Epithelial cell of esophagus (primary cell): ENCODE measurements around the gene MYL3.
A peak's percentile ranks its signal among the peaks of the same experiment; 100 is the strongest.
"Not testable (repeated sequence)": the region's sequence is repeated elsewhere in the genome, so short reads cannot be mapped to it uniquely, and the experiment has no call there.

Experiments used
- DNase-seq: peaks from one replicate; pipeline ENCODE4 v3.0.0; 2010; ENCODE audit warnings: low read depth
- H3K4me3 ChIP-seq: 2 replicates; pipeline ENCODE4 v1.5.1; 2011; ENCODE audit warnings: mild to moderate bottlenecking, low read length, control low read depth
- TF ChIP-seq, protein P1 (sequence below): IDR thresholded peaks from 2 replicates; pipeline ENCODE4 v1.5.1; 2011; ENCODE audit warnings: low read depth, mild to moderate bottlenecking, low read length, control low read depth, inconsistent platforms; ENCODE audit not compliant: insufficient read depth; ENCODE audit errors: missing control alignments

The MYL3 gene

GRCh38 chr3:46824211-46824970 lies 38.9 kb downstream of the MYL3 start:
- DNase-seq: no peak
- H3K4me3 ChIP-seq: no peak overlapping the region
- TF ChIP-seq, protein P1, sequence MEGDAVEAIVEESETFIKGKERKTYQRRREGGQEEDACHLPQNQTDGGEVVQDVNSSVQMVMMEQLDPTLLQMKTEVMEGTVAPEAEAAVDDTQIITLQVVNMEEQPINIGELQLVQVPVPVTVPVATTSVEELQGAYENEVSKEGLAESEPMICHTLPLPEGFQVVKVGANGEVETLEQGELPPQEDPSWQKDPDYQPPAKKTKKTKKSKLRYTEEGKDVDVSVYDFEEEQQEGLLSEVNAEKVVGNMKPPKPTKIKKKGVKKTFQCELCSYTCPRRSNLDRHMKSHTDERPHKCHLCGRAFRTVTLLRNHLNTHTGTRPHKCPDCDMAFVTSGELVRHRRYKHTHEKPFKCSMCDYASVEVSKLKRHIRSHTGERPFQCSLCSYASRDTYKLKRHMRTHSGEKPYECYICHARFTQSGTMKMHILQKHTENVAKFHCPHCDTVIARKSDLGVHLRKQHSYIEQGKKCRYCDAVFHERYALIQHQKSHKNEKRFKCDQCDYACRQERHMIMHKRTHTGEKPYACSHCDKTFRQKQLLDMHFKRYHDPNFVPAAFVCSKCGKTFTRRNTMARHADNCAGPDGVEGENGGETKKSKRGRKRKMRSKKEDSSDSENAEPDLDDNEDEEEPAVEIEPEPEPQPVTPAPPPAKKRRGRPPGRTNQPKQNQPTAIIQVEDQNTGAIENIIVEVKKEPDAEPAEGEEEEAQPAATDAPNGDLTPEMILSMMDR: no peak

GRCh38 chr3:46823314-46823713 lies 39.9 kb downstream of the MYL3 start:
- not testable (repeated sequence) for H3K4me3 ChIP-seq, DNase-seq

DNA sequence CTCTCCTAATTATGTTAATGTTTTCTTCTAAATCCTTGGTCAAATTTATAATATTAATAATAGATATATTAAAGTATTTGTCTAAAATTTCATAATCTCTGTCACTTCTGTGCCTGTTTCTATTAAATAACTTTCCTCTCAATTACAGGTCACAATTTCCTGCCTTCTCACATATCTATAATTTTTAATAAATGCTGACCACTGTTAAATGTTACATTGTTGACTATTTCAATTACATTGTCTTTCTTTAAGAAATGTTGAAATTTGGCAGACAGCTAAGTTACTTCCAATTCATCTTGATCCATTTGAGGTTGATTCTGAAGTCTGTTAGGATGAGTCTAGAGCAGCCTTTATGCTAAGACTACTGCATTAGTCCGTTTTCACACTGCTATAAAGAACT lies 41.7 kb downstream of the MYL3 start:
- H3K4me3 ChIP-seq: no peak overlapping the region
- TF ChIP-seq, protein P1: no peak
- DNase-seq: no peak

DNA sequence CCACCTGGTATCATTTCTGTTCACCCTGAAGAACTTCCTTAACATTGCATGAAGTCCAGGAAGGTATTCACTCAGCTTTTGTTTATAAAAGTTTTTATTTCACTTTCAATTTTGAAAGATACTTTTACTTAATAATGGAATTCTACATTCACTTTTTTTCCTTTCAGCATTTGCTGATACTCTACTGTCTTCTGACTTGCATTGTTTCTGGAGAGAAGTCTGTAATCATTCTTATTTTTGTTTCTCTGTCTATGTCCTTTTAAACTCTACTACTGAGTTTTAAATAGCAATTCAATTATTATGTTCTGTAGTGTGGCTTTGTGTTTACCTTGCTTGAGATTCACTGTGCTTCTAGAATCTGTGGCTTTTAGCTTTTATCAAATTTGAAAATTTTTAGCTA lies 42.4 kb downstream of the MYL3 start:
- TF ChIP-seq, protein P1: no peak
- DNase-seq: no peak
- no peak overlapping the region for H3K4me3 ChIP-seq

DNA sequence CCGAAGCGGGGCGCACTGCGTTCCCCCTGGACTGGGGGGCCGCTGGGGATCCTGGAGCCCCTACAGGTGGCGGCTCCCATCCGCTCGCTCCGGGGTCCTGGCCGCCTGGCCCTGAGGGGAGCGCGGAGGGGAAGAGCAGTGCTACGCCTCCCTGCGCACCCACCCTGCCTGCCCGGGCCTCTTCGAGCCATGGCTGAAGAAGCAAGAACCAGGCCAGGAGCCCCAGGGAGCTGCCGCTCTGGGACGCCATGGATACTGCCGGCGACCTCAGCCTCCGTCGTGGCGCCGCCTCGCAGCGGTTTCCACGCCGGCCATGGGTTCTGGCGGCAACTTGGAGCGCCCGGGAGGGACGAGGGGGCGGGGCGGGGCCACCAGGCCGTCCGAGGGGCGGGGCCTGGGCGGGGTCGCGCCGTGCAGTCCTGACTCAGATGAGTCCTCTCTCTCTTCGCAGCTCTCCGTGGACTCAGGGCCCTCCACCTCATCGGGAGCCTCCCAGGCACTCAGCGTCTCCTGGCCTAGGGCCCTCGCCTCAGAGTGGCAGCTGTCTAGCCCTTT lies 50.9 kb downstream of the MYL3 start:
- TF ChIP-seq, protein P1: no peak
- peak; percentile 79 for DNase-seq
- peak overlapping the region; percentile 14 for H3K4me3 ChIP-seq

DNA sequence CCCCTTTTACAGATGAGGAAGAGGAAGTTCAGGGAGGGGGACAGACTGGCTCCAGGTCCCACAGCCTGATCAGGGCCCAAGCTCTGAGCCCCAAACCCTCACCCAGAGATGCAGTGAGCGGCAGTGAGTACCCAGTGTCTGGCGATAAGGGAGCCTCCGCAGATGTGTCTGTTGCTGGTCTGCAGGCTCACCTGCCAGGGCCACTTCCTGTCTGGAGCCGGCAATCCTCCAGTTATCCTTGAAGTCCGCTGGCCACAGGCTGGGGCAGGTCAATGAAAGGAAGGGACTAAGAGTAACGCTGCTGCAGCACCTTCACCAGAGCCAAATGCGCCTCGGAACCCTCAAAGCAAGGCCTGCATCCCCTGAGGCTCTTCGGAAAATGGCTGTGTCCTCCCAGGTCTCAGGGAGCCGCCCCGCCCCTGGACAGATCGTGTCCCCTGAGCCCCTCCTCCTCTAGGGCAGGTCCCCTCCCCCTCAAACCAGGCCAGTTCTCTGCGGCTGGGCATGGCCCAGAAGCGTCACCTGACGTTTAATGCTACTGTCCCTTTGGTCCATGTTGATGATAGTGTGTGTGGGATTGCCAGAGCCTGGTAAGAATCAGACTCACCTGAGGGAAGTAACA lies 51.5 kb downstream of the MYL3 start:
- DNase-seq: no peak
- H3K4me3 ChIP-seq: no peak overlapping the region
- TF ChIP-seq, protein P1: no peak

GRCh38 chr3:46808766-46809165 lies 54.5 kb downstream of the MYL3 start:
- not testable (repeated sequence) for DNase-seq, H3K4me3 ChIP-seq
